Measurements from ENCODE around the gene COLQ.
"Not testable (repeated sequence)": the region's sequence is repeated elsewhere in the genome, so short reads cannot be mapped to it uniquely, and the experiment has no call there.

COLQ gene

GRCh38 chr3:15427182-15427880, 94.2 kb downstream of the COLQ start, which contains the start of the genes EAF1 and METTL6:
Gene EAF1 (plus strand): TSS chr3:15427598. CDS start chr3:15427780, 182 bp downstream.
Gene METTL6 (minus strand): TSS chr3:15427544. CDS start chr3:15426511, 1,033 bp downstream.
- peak; percentile 82 for DNase-seq (ENCODE audit: low read depth)

- DNase-seq (ENCODE audit: low read depth): no peak
Observed at GRCh38 chr3:15426579-15427118, 94.9 kb downstream of the COLQ start.

- DNase-seq (ENCODE audit: low read depth): no peak
Observed at GRCh38 chr3:15420871-15421270, 100.6 kb downstream of the COLQ start.

GRCh38 chr3:15410966-15411365, 110.5 kb downstream of the COLQ start:
- DNase-seq (ENCODE audit: low read depth): not testable (repeated sequence)

GRCh38 chr3:15409774-15410173, 111.7 kb downstream of the COLQ start:
- no peak for DNase-seq (ENCODE audit: low read depth)

- DNase-seq (ENCODE audit: low read depth): no peak
Observed at GRCh38 chr3:15409239-15409638, 112.3 kb downstream of the COLQ start.

- DNase-seq (ENCODE audit: low read depth): no peak
Observed at GRCh38 chr3:15405448-15406050, 116.0 kb downstream of the COLQ start.

- DNase-seq (ENCODE audit: low read depth): no peak
Observed at GRCh38 chr3:15404767-15405166, 116.7 kb downstream of the COLQ start.

GRCh38 chr3:15403965-15404364, 117.5 kb downstream of the COLQ start:
- no peak for DNase-seq (ENCODE audit: low read depth)

GRCh38 chr3:15403495-15403894, 118.0 kb downstream of the COLQ start:
- DNase-seq (ENCODE audit: low read depth): no peak

- no peak for DNase-seq (ENCODE audit: low read depth)
Observed at GRCh38 chr3:15401936-15402335, 119.6 kb downstream of the COLQ start.
